Ishikawa (cell line): ENCODE results near the gene CEP135.

ENCODE experiments used
- CEBPB ChIP-seq: IDR thresholded peaks from 2 replicates; pipeline ENCODE4 v1.6.1; 2012
- CREB1 ChIP-seq: IDR thresholded peaks from 2 replicates; pipeline ENCODE4 v1.6.1; 2012; ENCODE audit warnings: low read depth
- EGR1 ChIP-seq: IDR thresholded peaks from 2 replicates; pipeline ENCODE4 v1.6.1; 2012
- EP300 ChIP-seq: IDR thresholded peaks from 2 replicates; pipeline ENCODE4 v1.6.1; 2012; ENCODE audit warnings: borderline replicate concordance
- FOXM1 ChIP-seq: IDR thresholded peaks from 2 replicates; pipeline ENCODE4 v1.6.1; 2012; ENCODE audit warnings: low read depth, borderline replicate concordance
- NFIC ChIP-seq: IDR thresholded peaks from 2 replicates; pipeline ENCODE4 v1.6.1; 2012
- RAD21 ChIP-seq: IDR thresholded peaks from 2 replicates; pipeline ENCODE4 v1.6.1; 2012; ENCODE audit warnings: low read depth
- TAF1 ChIP-seq: IDR thresholded peaks from 2 replicates; pipeline ENCODE4 v1.6.1; 2012; ENCODE audit warnings: low read depth, mild to moderate bottlenecking
- TCF12 ChIP-seq: IDR thresholded peaks from 2 replicates; pipeline ENCODE4 v1.6.1; 2012; ENCODE audit warnings: low read depth
- TEAD4 ChIP-seq: IDR thresholded peaks from 2 replicates; pipeline ENCODE4 v1.6.1; 2012
- YY1 ChIP-seq: IDR thresholded peaks from 2 replicates; pipeline ENCODE4 v1.6.1; 2012; ENCODE audit warnings: low read depth
- ZBTB7A ChIP-seq: IDR thresholded peaks from 2 replicates; pipeline ENCODE4 v1.6.1; 2012; ENCODE audit warnings: low read depth
- TF ChIP-seq, protein P1 (sequence below): IDR thresholded peaks from 2 replicates; pipeline ENCODE4 v1.6.1; 2012; ENCODE audit warnings: low read depth, mild to moderate bottlenecking
- TF ChIP-seq, protein P2 (sequence below): IDR thresholded peaks from 2 replicates; pipeline ENCODE4 v1.6.1; 2012
- TF ChIP-seq, protein P3 (sequence below): IDR thresholded peaks from 2 replicates; pipeline ENCODE4 v1.6.1; 2012

The CEP135 gene

DNA sequence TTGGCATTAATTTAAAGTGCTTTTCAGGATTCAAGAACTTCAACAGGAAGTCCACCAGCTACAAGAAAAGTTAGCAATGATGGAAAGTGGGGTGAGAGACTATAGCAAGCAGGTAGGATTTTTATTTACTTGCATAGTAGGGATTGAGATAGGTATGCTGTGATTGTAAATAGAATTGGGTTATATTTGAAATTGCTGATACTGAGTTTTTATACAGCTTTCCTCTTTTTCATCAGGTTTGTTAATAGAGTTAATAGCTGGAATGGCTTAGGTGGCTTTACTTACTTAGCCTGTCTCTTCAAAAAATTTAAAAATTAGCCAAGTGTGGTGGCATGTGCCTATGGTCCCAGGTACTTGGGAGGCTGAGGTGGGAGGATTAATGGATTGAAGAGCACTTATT is 10.9 kb downstream of the CEP135 start:
- TF ChIP-seq, protein P1, sequence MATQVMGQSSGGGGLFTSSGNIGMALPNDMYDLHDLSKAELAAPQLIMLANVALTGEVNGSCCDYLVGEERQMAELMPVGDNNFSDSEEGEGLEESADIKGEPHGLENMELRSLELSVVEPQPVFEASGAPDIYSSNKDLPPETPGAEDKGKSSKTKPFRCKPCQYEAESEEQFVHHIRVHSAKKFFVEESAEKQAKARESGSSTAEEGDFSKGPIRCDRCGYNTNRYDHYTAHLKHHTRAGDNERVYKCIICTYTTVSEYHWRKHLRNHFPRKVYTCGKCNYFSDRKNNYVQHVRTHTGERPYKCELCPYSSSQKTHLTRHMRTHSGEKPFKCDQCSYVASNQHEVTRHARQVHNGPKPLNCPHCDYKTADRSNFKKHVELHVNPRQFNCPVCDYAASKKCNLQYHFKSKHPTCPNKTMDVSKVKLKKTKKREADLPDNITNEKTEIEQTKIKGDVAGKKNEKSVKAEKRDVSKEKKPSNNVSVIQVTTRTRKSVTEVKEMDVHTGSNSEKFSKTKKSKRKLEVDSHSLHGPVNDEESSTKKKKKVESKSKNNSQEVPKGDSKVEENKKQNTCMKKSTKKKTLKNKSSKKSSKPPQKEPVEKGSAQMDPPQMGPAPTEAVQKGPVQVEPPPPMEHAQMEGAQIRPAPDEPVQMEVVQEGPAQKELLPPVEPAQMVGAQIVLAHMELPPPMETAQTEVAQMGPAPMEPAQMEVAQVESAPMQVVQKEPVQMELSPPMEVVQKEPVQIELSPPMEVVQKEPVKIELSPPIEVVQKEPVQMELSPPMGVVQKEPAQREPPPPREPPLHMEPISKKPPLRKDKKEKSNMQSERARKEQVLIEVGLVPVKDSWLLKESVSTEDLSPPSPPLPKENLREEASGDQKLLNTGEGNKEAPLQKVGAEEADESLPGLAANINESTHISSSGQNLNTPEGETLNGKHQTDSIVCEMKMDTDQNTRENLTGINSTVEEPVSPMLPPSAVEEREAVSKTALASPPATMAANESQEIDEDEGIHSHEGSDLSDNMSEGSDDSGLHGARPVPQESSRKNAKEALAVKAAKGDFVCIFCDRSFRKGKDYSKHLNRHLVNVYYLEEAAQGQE: no peak
- TF ChIP-seq TEAD4 (no peak), CEBPB (no peak), TAF1 (no peak), CREB1 (no peak), FOXM1 (no peak), ZBTB7A (no peak), YY1 (no peak), EP300 (no peak), EGR1 (no peak), TCF12 (no peak), NFIC (no peak), RAD21 (no peak)
- TF ChIP-seq, protein P2, sequence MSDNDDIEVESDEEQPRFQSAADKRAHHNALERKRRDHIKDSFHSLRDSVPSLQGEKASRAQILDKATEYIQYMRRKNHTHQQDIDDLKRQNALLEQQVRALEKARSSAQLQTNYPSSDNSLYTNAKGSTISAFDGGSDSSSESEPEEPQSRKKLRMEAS: no peak
- TF ChIP-seq, protein P3, sequence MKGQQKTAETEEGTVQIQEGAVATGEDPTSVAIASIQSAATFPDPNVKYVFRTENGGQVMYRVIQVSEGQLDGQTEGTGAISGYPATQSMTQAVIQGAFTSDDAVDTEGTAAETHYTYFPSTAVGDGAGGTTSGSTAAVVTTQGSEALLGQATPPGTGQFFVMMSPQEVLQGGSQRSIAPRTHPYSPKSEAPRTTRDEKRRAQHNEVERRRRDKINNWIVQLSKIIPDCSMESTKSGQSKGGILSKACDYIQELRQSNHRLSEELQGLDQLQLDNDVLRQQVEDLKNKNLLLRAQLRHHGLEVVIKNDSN: no peak

DNA sequence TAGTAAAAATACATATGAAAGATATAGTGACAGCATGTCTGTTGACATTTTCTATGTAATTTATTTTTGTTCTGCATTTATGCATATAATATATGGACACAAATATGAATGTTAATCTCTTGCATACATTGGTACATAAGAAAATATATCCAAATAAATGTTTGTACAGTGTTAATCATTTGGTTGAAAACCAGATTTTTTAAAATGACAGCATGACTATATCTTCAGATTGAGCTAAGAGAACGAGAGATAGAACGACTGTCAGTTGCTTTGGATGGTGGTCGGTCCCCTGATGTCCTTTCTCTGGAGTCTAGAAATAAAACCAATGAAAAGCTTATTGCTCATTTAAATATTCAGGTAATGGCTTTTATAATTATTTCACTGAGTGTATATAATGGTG is 15.3 kb downstream of the CEP135 start:
- TF ChIP-seq, protein P3: no peak
- TF ChIP-seq CREB1: no peak
- no peak for TF ChIP-seq NFIC
- TF ChIP-seq FOXM1: no peak
- no peak for TF ChIP-seq TAF1

DNA sequence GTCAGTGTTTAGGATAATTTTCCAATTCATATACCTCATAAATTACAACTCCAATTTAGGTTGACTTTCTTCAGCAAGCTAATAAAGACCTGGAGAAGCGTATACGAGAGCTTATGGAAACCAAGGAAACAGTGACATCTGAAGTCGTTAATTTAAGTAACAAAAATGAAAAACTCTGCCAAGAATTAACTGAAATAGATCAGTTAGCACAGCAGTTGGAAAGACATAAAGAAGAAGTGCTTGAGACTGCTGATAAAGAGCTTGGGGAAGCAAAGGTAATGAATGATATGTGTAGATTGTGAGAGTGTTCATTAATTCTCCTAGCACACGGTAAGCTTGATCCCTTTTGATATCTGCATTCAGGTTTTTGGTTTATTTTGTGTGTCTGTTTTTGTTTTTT is 16.8 kb downstream of the CEP135 start:
- TF ChIP-seq CREB1: no peak

DNA sequence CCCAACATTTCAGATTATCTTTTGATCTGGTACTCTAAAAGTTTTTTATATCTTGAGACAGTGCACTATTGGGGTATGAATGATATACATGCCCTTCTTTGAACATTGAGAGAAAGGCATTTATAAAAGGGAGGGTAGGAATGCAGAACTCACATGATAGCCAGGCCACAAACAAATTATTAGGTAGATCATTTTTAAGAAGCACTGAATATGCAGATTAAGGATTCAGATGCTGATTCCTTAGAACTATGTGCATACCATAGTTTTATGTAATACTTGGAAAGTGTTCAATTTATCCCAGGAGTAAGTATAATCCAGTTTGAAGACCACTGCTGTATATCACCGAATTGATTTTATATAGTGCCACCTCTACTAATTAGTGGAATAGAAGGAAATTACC is 18.6 kb downstream of the CEP135 start:
- TF ChIP-seq CREB1 (no peak), EGR1 (no peak), YY1 (no peak), EP300 (no peak), TEAD4 (no peak), FOXM1 (no peak), NFIC (no peak), RAD21 (no peak), TAF1 (no peak), TCF12 (no peak), CEBPB (no peak), ZBTB7A (no peak)
- TF ChIP-seq, protein P1: no peak
- TF ChIP-seq, protein P2: no peak
- TF ChIP-seq, protein P3: no peak

DNA sequence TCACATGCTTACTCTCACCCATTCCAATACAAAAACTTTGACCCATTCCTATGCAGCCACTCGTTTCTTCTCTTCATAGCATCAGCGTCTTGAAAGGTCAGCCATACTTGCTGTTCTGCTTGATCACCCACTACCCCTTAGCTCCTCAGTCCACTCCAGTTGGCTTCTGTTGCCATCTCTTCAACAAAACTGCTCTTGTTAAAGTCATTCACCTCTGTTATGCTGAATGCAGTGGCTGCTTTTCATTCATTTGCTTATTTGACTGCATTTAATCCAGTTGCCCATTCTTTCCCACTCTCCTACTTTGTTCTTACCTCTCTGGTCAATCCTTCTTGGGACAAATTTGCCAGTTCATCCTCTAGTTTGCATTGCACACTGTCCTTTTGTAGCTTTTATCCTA is 24.9 kb downstream of the CEP135 start:
- TF ChIP-seq YY1 (no peak), EGR1 (no peak), FOXM1 (no peak), TAF1 (no peak), ZBTB7A (no peak), NFIC (no peak), CREB1 (no peak), CEBPB (no peak), TCF12 (no peak)

DNA sequence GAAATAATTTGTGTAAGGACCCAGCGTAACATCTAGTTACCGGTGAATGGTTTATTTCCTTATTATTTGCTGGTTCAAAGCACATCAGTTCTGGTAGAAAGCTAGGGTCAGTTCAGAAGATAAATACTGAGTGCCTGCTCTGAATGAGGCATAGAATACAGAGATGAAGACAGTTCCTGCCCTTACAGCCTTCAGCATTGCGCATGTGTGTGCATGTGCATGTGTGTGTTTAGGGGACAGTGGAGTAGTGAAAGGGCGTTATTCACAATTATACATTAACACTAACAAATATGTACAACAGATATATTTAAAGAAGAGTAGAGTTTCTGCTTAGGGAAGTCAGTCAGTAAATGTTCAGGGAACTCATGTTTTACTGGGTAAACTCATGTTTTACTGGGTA is 29.1 kb downstream of the CEP135 start:
- TF ChIP-seq EGR1 (no peak), FOXM1 (no peak), ZBTB7A (no peak), YY1 (no peak), EP300 (no peak), CEBPB (no peak), TCF12 (no peak), TAF1 (no peak)

DNA sequence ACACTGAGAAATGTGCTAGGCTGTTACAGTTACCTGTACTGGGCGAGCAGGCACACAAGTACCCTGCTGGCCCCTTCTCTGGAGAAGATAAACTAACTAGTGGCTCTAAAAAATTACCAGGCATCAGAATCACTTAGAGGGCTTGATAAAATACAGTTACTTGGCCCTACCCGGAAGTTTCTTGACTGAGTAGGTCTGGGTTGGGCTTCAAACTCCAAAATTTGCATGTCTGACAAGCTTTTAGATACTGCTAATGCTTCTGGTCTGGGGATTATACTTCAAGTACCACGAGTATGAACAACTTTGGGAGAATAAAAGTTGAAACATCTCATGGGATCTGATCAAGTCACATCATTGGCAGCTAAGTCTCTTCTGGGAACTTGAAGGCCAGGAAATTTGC is 30.8 kb downstream of the CEP135 start:
- TF ChIP-seq, protein P3: no peak
- TF ChIP-seq CREB1 (no peak), RAD21 (no peak), TEAD4 (no peak), EGR1 (no peak), EP300 (no peak), FOXM1 (no peak), NFIC (no peak), CEBPB (no peak), ZBTB7A (no peak), YY1 (no peak), TCF12 (no peak), TAF1 (no peak)
- TF ChIP-seq, protein P2: no peak
- TF ChIP-seq, protein P1: no peak
